Activated naive CD4-positive, alpha-beta T cell treated with anti-CD3 and anti-CD28 coated beads, Interleukin-2, amount 10 ng/mL, durations not matched to agents 7 days and 5 days (primary cell): ENCODE data around the gene GAREM1.

ENCODE experiments used
- CTCF ChIA-PET: fragments of 350-600 bp; sonication (Branson Sonifier 250); formaldehyde crosslinking; loops from one replicate; lab custom pipeline; 2021; ENCODE audit warnings: antibody characterized with exemption; lab: Charles Lee
- DNase-seq: peaks from one replicate; pipeline ENCODE4 v3.0.0-alpha.2; 2020
- H3K27ac Mint-ChIP-seq: one replicate; pipeline ENCODE4 v1.8.0; 2021; ENCODE audit warnings: mild to moderate bottlenecking, moderate library complexity, mixed read lengths
- H3K27me3 Mint-ChIP-seq: one replicate; pipeline ENCODE4 v1.8.0; 2021; ENCODE audit warnings: mild to moderate bottlenecking, mixed read lengths
- H3K36me3 Mint-ChIP-seq: one replicate; pipeline ENCODE4 v1.8.0; 2021; ENCODE audit warnings: mixed read lengths
- H3K4me1 Mint-ChIP-seq: one replicate; pipeline ENCODE4 v1.8.0; 2021; ENCODE audit warnings: mixed read lengths
- H3K4me3 Mint-ChIP-seq: one replicate; pipeline ENCODE4 v1.8.0; 2021; ENCODE audit warnings: mild to moderate bottlenecking, moderate library complexity, mixed read lengths
- H3K9me3 Mint-ChIP-seq: one replicate; pipeline ENCODE4 v1.8.0; 2021; ENCODE audit warnings: mixed read lengths

Gene GAREM1

GRCh38 chr18:32287249-32287648, 183.4 kb downstream of the GAREM1 start:
- no peaks in the 10 kb centered on the region for H3K4me1 Mint-ChIP-seq
- no peaks in the 10 kb centered on the region for H3K36me3 Mint-ChIP-seq
- CTCF ChIA-PET, result interaction anchor here (1.9 kb wide), 1 partner anchor 15 kb away, joined by 9 read pairs; no protein-coding TSS in a partner anchor
- peaks cover 11% of the 10 kb centered on the region for H3K27me3 Mint-ChIP-seq
- DNase-seq, result no peak
- no peak overlapping the region for H3K27ac Mint-ChIP-seq
- H3K9me3 Mint-ChIP-seq, result no peaks in the 10 kb centered on the region
- no peak overlapping the region for H3K4me3 Mint-ChIP-seq

DNA sequence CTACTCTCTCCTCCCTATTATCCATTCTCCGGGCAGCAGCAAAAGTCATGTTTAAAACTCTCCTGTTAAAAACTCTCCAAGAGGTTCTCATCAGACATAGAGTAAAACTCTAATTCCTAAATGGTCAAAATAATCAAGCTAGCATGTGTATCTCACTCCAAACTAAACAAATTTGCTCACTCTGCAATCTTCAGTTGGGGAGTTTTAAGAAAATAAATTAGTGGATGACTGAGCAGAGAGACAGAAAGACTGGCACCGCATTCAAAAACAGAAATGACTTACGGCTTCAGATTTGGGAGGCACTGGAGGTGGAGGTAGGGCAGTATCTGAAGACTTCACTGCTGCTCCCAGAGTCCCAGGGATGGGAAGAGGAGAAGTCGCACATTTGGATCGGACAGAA, 183.9 kb downstream of the GAREM1 start:
- H3K4me1 Mint-ChIP-seq, result no peaks in the 10 kb centered on the region
- H3K36me3 Mint-ChIP-seq, result no peaks in the 10 kb centered on the region
- no peaks in the 10 kb centered on the region for H3K9me3 Mint-ChIP-seq
- H3K4me3 Mint-ChIP-seq, result no peak overlapping the region
- H3K27me3 Mint-ChIP-seq, result peaks cover 11% of the 10 kb centered on the region
- no peak overlapping the region for H3K27ac Mint-ChIP-seq
- no peak for DNase-seq
- CTCF ChIA-PET, result interaction anchor here (1.9 kb wide), 1 partner anchor 15 kb away, joined by 9 read pairs; no protein-coding TSS in a partner anchor

- H3K27me3 Mint-ChIP-seq, result peaks cover 7% of the 10 kb centered on the region
- no peak overlapping the region for H3K27ac Mint-ChIP-seq
- no peaks in the 10 kb centered on the region for H3K4me1 Mint-ChIP-seq
- no peaks in the 10 kb centered on the region for H3K36me3 Mint-ChIP-seq
- no peak for DNase-seq
- CTCF ChIA-PET, result no interaction called here
- no peaks in the 10 kb centered on the region for H3K9me3 Mint-ChIP-seq
- no peak overlapping the region for H3K4me3 Mint-ChIP-seq
Measured at GRCh38 chr18:32284284-32284683, 186.4 kb downstream of the GAREM1 start.

- Mint-ChIP-seq H3K27me3 (no peaks in the 10 kb centered on the region), H3K9me3 (no peaks in the 10 kb centered on the region)
- CTCF ChIA-PET, result interaction anchor here (1.0 to 2.3 kb wide), 4 partner anchors 7 to 123 kb away, joined by 3 to 9 read pairs (median 6); no protein-coding TSS in a partner anchor
Measured at GRCh38 chr18:32280911-32281310, 189.8 kb downstream of the GAREM1 start.

DNA sequence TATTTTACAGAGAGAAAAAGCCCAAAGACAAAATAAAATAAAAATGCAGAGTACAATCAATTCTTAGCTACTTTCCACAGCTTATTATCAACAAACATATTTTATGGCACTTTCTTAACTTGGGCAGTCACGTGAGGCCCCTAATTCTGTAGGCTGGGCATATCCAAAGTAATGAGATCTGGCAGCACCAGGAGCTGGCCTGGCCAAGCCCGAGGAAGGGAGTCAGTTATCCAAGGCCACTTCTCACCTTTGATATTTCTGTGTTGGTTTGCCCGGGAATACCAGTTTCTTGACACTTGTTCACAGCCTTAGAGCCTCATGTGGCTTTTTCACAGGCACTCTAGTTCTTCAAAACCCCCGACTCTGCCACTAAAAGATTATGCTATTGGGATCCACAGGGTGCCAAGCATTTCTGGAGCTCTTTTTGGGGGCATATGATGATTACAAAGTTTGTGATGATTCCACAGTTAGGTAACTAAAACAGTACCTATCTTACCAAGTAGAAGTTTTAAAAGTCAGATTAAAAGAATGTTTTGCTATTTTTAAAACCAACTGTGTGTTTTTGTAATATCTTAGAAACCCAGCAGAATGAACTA, 190.4 kb downstream of the GAREM1 start:
- CTCF ChIA-PET, result interaction anchor here (1.0 to 2.3 kb wide), 4 partner anchors 7 to 123 kb away, joined by 3 to 9 read pairs (median 6); no protein-coding TSS in a partner anchor
- Mint-ChIP-seq H3K36me3 (no peaks in the 10 kb centered on the region), H3K4me1 (no peaks in the 10 kb centered on the region), H3K4me3 (no peak overlapping the region), H3K27ac (no peak overlapping the region), H3K27me3 (peaks cover 3% of the 10 kb centered on the region), H3K9me3 (no peaks in the 10 kb centered on the region)
- DNase-seq, result no peak

More at GRCh38 chr18:32280911-32281310, 189.8 kb downstream of the GAREM1 start:
- Mint-ChIP-seq H3K36me3 (no peaks in the 10 kb centered on the region), H3K4me3 (no peak overlapping the region), H3K27ac (no peak overlapping the region), H3K4me1 (no peaks in the 10 kb centered on the region)
- DNase-seq, result no peak

- H3K4me1 Mint-ChIP-seq, result no peaks in the 10 kb centered on the region
- H3K27ac Mint-ChIP-seq, result no peak overlapping the region
- DNase-seq, result no peak
- CTCF ChIA-PET, result interaction anchor here (0.9 kb wide), 1 partner anchor 120 kb away, joined by 3 read pairs; no protein-coding TSS in a partner anchor
- no peak overlapping the region for H3K4me3 Mint-ChIP-seq
- peaks cover 3% of the 10 kb centered on the region for H3K27me3 Mint-ChIP-seq
- no peaks in the 10 kb centered on the region for H3K9me3 Mint-ChIP-seq
- H3K36me3 Mint-ChIP-seq, result no peaks in the 10 kb centered on the region
Measured at GRCh38 chr18:32278177-32278799, 192.4 kb downstream of the GAREM1 start.

- no peak for DNase-seq
- Mint-ChIP-seq H3K36me3 (no peaks in the 10 kb centered on the region), H3K4me1 (no peaks in the 10 kb centered on the region), H3K9me3 (no peaks in the 10 kb centered on the region), H3K4me3 (no peak overlapping the region), H3K27ac (no peak overlapping the region), H3K27me3 (peaks cover 3% of the 10 kb centered on the region)
- CTCF ChIA-PET, result no interaction called here
Measured at GRCh38 chr18:32277549-32277948, 193.1 kb downstream of the GAREM1 start.

DNA sequence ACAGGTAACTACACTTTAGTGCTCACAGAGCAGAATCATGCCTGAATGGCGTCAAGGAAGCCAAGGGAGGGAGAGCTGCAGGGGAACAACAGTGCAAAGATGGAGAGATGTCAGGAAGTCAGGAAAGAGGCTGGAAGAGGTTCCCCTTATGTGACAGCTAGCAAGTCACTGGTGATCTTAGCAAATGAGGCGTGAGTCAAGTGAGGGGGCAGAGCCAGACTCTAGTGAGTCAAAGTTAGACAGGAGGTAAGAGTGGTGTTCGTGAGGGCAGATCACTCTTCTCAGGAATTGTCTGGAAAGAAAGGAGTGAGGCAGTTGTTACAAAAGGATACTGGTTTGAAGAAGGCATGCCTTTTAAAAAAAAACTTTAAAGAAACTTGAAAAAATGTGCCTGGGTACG, 193.8 kb downstream of the GAREM1 start:
- Mint-ChIP-seq H3K27ac (no peak overlapping the region), H3K4me1 (no peaks in the 10 kb centered on the region), H3K36me3 (no peaks in the 10 kb centered on the region), H3K9me3 (no peaks in the 10 kb centered on the region), H3K27me3 (peaks cover 3% of the 10 kb centered on the region), H3K4me3 (no peak overlapping the region)
- no peak for DNase-seq
- CTCF ChIA-PET, result no interaction called here

DNA sequence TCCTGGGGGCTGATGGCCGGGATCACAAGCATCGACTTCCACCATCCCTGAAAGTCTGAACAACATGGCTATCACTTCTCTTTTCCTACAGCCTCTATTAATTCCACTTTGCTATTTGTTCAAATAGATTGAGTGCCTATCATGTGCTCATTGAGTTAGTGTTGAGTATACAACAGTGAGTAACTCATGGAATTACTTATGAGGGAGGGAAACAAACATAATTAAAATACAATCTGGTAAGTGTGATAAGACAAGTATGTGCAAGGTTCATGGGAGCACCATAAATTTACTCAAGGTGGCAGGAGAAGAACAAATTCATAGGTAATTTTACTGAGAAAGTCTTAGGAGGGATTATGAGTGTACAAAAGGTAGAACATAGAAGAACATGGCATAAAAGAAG, 194.4 kb downstream of the GAREM1 start:
- peaks cover 3% of the 10 kb centered on the region for H3K27me3 Mint-ChIP-seq
- no peak overlapping the region for H3K27ac Mint-ChIP-seq
- no peaks in the 10 kb centered on the region for H3K4me1 Mint-ChIP-seq
- H3K4me3 Mint-ChIP-seq, result no peak overlapping the region
- DNase-seq, result no peak
- H3K9me3 Mint-ChIP-seq, result no peaks in the 10 kb centered on the region
- H3K36me3 Mint-ChIP-seq, result no peaks in the 10 kb centered on the region
- CTCF ChIA-PET, result no interaction called here

DNA sequence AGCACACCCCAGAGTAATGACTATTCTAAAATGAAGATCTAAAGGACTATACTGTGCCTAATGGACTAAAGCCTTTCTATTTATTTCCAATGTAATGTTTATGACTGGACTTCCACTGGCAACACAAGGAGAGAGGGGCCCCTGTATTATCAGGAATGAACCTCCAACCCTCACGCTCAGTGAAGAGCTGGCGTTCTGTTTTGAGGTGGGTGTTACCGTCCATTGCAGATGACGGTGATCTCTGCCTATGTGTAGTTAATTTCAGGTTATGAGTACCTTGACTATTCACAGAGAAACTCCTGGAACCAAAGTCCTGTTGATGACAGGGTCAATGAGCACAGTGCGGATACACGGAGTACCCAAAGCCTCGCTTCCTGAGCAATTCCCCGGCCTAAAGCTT, 195.5 kb downstream of the GAREM1 start:
- Mint-ChIP-seq H3K4me3 (no peak overlapping the region), H3K27ac (no peak overlapping the region), H3K36me3 (no peaks in the 10 kb centered on the region), H3K9me3 (no peaks in the 10 kb centered on the region), H3K4me1 (no peaks in the 10 kb centered on the region), H3K27me3 (peaks cover 3% of the 10 kb centered on the region)
- CTCF ChIA-PET, result interaction anchor here (0.8 kb wide), 1 partner anchor 14 kb away, joined by 3 read pairs; no protein-coding TSS in a partner anchor
- DNase-seq, result no peak

DNA sequence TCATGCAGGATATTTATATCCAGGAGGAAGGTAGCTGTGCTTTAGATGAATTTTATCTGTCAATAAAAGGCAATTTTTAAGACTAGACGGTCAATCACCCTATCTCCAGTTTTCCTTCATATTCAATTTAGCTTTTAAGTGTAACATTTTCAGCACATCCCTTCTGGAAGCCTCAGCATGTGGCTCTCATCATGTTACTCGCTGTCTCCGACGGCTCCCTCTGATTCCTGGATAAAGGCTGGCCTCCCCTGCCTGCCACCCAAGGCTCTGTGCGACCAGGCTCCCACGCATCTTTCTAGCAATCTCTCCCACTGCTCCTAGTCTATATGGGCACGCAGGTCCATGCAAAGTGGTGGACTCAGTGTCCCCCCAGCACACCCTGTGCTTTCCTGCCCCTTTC, 196.4 kb downstream of the GAREM1 start:
- Mint-ChIP-seq H3K36me3 (no peaks in the 10 kb centered on the region), H3K27ac (no peak overlapping the region), H3K4me3 (no peak overlapping the region), H3K4me1 (no peaks in the 10 kb centered on the region), H3K27me3 (peaks cover 3% of the 10 kb centered on the region), H3K9me3 (no peaks in the 10 kb centered on the region)
- no peak for DNase-seq
- CTCF ChIA-PET, result no interaction called here

- no peaks in the 10 kb centered on the region for H3K9me3 Mint-ChIP-seq
- no peaks in the 10 kb centered on the region for H3K4me1 Mint-ChIP-seq
- H3K27ac Mint-ChIP-seq, result no peak overlapping the region
- no peak overlapping the region for H3K4me3 Mint-ChIP-seq
- H3K36me3 Mint-ChIP-seq, result no peaks in the 10 kb centered on the region
- CTCF ChIA-PET, result interaction anchor here (1.0 to 2.5 kb wide), 13 partner anchors 9 to 285 kb away, joined by 3 to 15 read pairs (median 6); partner anchors contain the start of gene GAREM1
- peak; percentile 28 for DNase-seq
- H3K27me3 Mint-ChIP-seq, result peaks cover 3% of the 10 kb centered on the region
Measured at GRCh38 chr18:32271672-32272208, 198.9 kb downstream of the GAREM1 start.

DNA sequence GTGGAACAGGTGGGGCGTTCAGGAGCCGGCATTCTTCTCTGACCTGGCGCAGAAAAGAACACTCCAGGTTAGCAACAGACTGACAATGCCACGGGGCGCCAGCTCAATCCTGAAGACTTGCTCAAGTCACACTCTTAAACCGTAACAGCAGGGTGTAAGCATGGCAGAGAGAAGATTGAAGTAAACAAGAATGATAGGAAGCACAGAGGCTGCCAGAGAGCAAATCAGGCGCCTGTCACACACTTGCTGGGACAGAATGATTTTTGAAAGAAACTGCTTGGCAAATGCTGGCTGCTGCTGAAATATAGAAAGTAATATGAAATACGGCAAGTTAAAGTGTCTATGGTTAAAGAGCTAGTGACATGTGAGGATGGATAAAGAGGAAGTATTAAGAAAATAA, 200.3 kb downstream of the GAREM1 start:
- no peak for DNase-seq
- no peak overlapping the region for H3K4me3 Mint-ChIP-seq
- H3K9me3 Mint-ChIP-seq, result no peaks in the 10 kb centered on the region
- H3K27ac Mint-ChIP-seq, result no peak overlapping the region
- CTCF ChIA-PET, result interaction anchor here (0.9 to 1.7 kb wide), 3 partner anchors 112 to 282 kb away, joined by 4 to 6 read pairs (median 4); no protein-coding TSS in a partner anchor
- no peaks in the 10 kb centered on the region for H3K36me3 Mint-ChIP-seq
- H3K4me1 Mint-ChIP-seq, result no peaks in the 10 kb centered on the region
- H3K27me3 Mint-ChIP-seq, result peaks cover under 1% of the 10 kb centered on the region

GRCh38 chr18:32267463-32267862, 203.2 kb downstream of the GAREM1 start:
- H3K9me3 Mint-ChIP-seq, result no peaks in the 10 kb centered on the region
- DNase-seq, result no peak
- H3K36me3 Mint-ChIP-seq, result no peaks in the 10 kb centered on the region
- no peaks in the 10 kb centered on the region for H3K27me3 Mint-ChIP-seq
- no peak overlapping the region for H3K4me3 Mint-ChIP-seq
- CTCF ChIA-PET, result no interaction called here
- no peaks in the 10 kb centered on the region for H3K4me1 Mint-ChIP-seq
- H3K27ac Mint-ChIP-seq, result no peak overlapping the region
